Measurements from ENCODE around the gene DOCK6. TPM values are rescaled to one million over a fixed set of nuclear protein-coding genes. Genes with fewer than 3 reads are reported as not detected.

Gene DOCK6
- total and polyA plus RNA-seq, 2 of the 13 experiments (the other 11 are each of a cell fraction or from before 2014, with no cell fraction given): 5.4 to 38.1 TPM

GRCh38 chr19:11225172-11225571, 37.2 kb downstream of the DOCK6 start:
- no peak overlapping the region for H3K27ac ChIP-seq (ENCODE audit: extremely low read length, insufficient read depth, low read length)
- POLR2A ChIA-PET: no interaction called here
- H3K36me3 ChIP-seq (replicated peaks in 1 of 2; ENCODE audit: control insufficient read depth in 1 of 2, insufficient read depth in 2 of 2, low read length in 2 of 2): peaks cover 7 to 24% of the 10 kb centered on the region in 2 experiments; a peak in 4 of 5 replicates
- no TSS peak for BruUV-seq (replicated peaks)
- no peaks in the 10 kb centered on the region for H4K20me1 ChIP-seq (ENCODE audit: insufficient read depth, low read length)
- H3K79me2 ChIP-seq (ENCODE audit: insufficient read depth, low read length): no peaks in the 10 kb centered on the region
- no peaks in the 10 kb centered on the region for H3K9me3 ChIP-seq (ENCODE audit: low read length)
- no peak overlapping the region for H3K4me3 ChIP-seq (replicated peaks in 1 of 3; ENCODE audit: insufficient read depth in 1 of 3, low read depth in 2 of 3, low read length in 3 of 3)
- in situ Hi-C loops (cut with HindIII; ENCODE audit: extremely low pct_ligation_motif_present, low pct_unique_long_range_greater_than_20kb) (no loop called here), intact Hi-C loops (cut with micrococcal nuclease; ENCODE audit: unreplicated experiment) (no loop called here)
- CTCF ChIA-PET (ENCODE audit: low intra/inter-chr PET ratio, low total read pairs): no interaction called here
- H3K4me1 ChIP-seq (ENCODE audit: insufficient read depth, low read length): peaks cover under 1% of the 10 kb centered on the region; the same call in 1 of the 2 replicates
- FAIRE-seq: no peak
- H3K27me3 ChIP-seq (ENCODE audit: control insufficient read depth in 1 of 2, insufficient read depth in 2 of 2, low read length in 2 of 2): no peaks in the 10 kb centered on the region
- no peak overlapping the region for H3K9ac ChIP-seq (ENCODE audit: insufficient read depth, low read depth, low read length)
- H3K4me2 ChIP-seq (ENCODE audit: low read depth, low read length): no peak overlapping the region
- no peak for ATAC-seq
- WGBS (ENCODE audit: low lambda C conversion rate): 92% methylated on average over 5 of the region's 5 CpGs
- TF ChIP-seq SSRP1 (CRISPR knock-in tag; IDR thresholded peaks at IDR 0.05) (no peak), ZNF446 (CRISPR knock-in tag; IDR thresholded peaks at IDR 0.05) (no peak), ZNF225 (CRISPR knock-in tag; IDR thresholded peaks at IDR 0.05) (no peak)
- TF ChIP-seq, protein P1, sequence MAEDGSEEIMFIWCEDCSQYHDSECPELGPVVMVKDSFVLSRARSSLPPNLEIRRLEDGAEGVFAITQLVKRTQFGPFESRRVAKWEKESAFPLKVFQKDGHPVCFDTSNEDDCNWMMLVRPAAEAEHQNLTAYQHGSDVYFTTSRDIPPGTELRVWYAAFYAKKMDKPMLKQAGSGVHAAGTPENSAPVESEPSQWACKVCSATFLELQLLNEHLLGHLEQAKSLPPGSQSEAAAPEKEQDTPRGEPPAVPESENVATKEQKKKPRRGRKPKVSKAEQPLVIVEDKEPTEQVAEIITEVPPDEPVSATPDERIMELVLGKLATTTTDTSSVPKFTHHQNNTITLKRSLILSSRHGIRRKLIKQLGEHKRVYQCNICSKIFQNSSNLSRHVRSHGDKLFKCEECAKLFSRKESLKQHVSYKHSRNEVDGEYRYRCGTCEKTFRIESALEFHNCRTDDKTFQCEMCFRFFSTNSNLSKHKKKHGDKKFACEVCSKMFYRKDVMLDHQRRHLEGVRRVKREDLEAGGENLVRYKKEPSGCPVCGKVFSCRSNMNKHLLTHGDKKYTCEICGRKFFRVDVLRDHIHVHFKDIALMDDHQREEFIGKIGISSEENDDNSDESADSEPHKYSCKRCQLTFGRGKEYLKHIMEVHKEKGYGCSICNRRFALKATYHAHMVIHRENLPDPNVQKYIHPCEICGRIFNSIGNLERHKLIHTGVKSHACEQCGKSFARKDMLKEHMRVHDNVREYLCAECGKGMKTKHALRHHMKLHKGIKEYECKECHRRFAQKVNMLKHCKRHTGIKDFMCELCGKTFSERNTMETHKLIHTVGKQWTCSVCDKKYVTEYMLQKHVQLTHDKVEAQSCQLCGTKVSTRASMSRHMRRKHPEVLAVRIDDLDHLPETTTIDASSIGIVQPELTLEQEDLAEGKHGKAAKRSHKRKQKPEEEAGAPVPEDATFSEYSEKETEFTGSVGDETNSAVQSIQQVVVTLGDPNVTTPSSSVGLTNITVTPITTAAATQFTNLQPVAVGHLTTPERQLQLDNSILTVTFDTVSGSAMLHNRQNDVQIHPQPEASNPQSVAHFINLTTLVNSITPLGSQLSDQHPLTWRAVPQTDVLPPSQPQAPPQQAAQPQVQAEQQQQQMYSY (CRISPR knock-in tag; IDR thresholded peaks at IDR 0.05): no peak
- DNase-seq (ENCODE audit: low spot score): no peak
- no peak overlapping the region for H2AFZ ChIP-seq (ENCODE audit: low read length)

DNA sequence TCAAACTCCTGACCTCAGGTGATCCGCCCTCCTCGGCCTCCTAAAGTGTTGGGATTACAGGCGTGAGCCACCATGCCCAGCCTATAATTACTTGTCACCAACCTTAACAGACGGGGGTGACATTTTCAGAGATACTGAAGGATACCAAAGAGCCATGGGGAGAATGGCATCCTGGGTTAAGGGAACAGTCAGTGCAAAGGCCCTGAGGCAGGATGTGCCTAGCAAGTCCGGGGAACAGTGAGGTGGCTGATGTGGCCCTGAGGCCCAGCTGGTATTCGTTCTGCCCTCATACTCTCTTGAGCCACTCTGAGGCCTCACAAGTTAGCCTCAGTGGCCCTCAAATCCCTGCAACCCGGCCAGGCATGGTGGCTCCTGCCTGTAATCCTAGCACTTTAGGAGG, 37.9 kb downstream of the DOCK6 start:
- Histone ChIP-seq H3K36me3 (replicated peaks in 1 of 2; ENCODE audit: control insufficient read depth in 1 of 2, insufficient read depth in 2 of 2, low read length in 2 of 2) (peaks cover 7 to 24% of the 10 kb centered on the region in 2 experiments; a peak in 4 of 5 replicates), H3K4me3 (replicated peaks in 1 of 3; ENCODE audit: insufficient read depth in 1 of 3, low read depth in 2 of 3, low read length in 3 of 3) (no peak overlapping the region), H3K9ac (ENCODE audit: insufficient read depth, low read depth, low read length) (no peak overlapping the region), H2AFZ (ENCODE audit: low read length) (no peak overlapping the region), H3K79me2 (ENCODE audit: insufficient read depth, low read length) (no peaks in the 10 kb centered on the region), H4K20me1 (ENCODE audit: insufficient read depth, low read length) (no peaks in the 10 kb centered on the region), H3K4me1 (ENCODE audit: insufficient read depth, low read length) (no peaks in the 10 kb centered on the region), H3K27ac (ENCODE audit: extremely low read length, insufficient read depth, low read length) (no peak overlapping the region), H3K9me3 (ENCODE audit: low read length) (no peaks in the 10 kb centered on the region), H3K4me2 (ENCODE audit: low read depth, low read length) (no peak overlapping the region), H3K27me3 (ENCODE audit: control insufficient read depth in 1 of 2, insufficient read depth in 2 of 2, low read length in 2 of 2) (no peaks in the 10 kb centered on the region)
- intact Hi-C loops (cut with micrococcal nuclease; ENCODE audit: unreplicated experiment): no loop called here
- no peak for TF ChIP-seq ZNF670 (CRISPR knock-in tag; IDR thresholded peaks at IDR 0.05; ENCODE audit: borderline replicate concordance)
- TF ChIP-seq, protein P2, sequence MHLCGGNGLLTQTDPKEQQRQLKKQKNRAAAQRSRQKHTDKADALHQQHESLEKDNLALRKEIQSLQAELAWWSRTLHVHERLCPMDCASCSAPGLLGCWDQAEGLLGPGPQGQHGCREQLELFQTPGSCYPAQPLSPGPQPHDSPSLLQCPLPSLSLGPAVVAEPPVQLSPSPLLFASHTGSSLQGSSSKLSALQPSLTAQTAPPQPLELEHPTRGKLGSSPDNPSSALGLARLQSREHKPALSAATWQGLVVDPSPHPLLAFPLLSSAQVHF (CRISPR knock-in tag; IDR thresholded peaks at IDR 0.05): no peak
- TF ChIP-seq YEATS2 (CRISPR knock-in tag; IDR thresholded peaks at IDR 0.05; ENCODE audit: borderline replicate concordance): no peak
- no peak for TF ChIP-seq AGO2 (optimal IDR thresholded peaks at IDR 0.05; ENCODE audit: low read depth, low read length)
- ChIA-PET POLR2A (interaction anchor here (1.2 kb wide), 1 partner anchor 11 kb away, joined by 3 read pairs; no protein-coding TSS in a partner anchor), CTCF (ENCODE audit: low intra/inter-chr PET ratio, low total read pairs) (no interaction called here)
- DNase-seq (ENCODE audit: low spot score): no peak
- no peak for FAIRE-seq
- in situ Hi-C loops (cut with HindIII; ENCODE audit: extremely low pct_ligation_motif_present, low pct_unique_long_range_greater_than_20kb): no loop called here
- ATAC-seq: no peak
- WGBS (ENCODE audit: low lambda C conversion rate): 100% methylated on average over 5 of the region's 7 CpGs
- no TSS peak for BruUV-seq (replicated peaks)

Data from HepG2 (cell line).